ENCODE measurements around the gene CACNA1G. TPM values are rescaled to one million over a fixed set of nuclear protein-coding genes. Genes with fewer than 3 reads are reported as not detected.

The CACNA1G gene
- total RNA-seq, 1 experiment from 2014 or later = 0.04 TPM

DNA sequence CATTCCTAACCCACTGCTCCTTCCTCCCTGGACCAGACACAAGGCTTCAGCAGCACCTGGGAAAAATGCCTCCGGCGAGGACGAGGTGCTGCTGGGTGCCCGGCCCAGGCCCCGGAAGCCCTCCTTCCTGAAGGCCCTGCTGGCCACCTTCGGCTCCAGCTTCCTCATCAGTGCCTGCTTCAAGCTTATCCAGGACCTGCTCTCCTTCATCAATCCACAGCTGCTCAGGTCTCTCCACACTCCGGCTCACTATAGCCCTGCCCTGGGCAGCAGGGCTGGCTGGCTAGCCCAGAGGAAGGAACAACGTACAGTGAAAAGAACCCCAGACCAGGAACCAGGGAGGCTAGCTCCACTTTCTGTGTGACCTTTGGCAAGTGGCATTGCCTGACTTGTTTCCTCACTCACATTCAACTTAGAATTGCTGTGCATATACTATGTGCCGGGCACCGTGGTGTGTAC lies 100.4 kb downstream of the CACNA1G start:
- Histone ChIP-seq H3K36me3 (ENCODE audit: low read depth, low read length) (no peaks in the 10 kb centered on the region; the same call in 1 of the 2 replicates), H3K27ac (ENCODE audit: low read length) (peak overlapping the region; percentile 89), H3K9ac (ENCODE audit: low read length) (peak overlapping the region; percentile 58), H3K79me2 (ENCODE audit: low read length) (no peaks in the 10 kb centered on the region), H4K20me1 (ENCODE audit: low read length) (no peaks in the 10 kb centered on the region), H3K4me3 (ENCODE audit: low read length) (no peak overlapping the region), H3K27me3 (ENCODE audit: low read length) (no peaks in the 10 kb centered on the region), H3K9me2 (replicated peaks; ENCODE audit: low read length) (no peaks in the 10 kb centered on the region), H3K4me1 (ENCODE audit: insufficient read depth, low read length) (peaks cover 37% of the 10 kb centered on the region), H3K4me2 (ENCODE audit: low read length) (peak overlapping the region; percentile 73), H3F3A (ENCODE audit: low read length, unreplicated experiment) (no peaks in the 10 kb centered on the region), H2AFZ (ENCODE audit: low read length) (no peak overlapping the region), H3K9me3 (ENCODE audit: low read length) (no peaks in the 10 kb centered on the region)
- ATAC-seq = peak; percentile 7
- no TSS peak for BruUV-seq (replicated peaks)
- intact Hi-C loops (cut with micrococcal nuclease) = loop anchor here (1.0 kb wide), 2 partner anchors 23 to 32 kb away; no protein-coding TSS in a partner anchor
- ChIA-PET POLR2A (ENCODE audit: unreplicated experiment) (interaction anchor here (0.6 to 1.6 kb wide), 5 partner anchors 11 to 136 kb away, joined by 3 to 6 read pairs (median 4); no protein-coding TSS in a partner anchor), CTCF (interaction anchor here (0.6 to 2.4 kb wide), 6 partner anchors 22 to 34 kb away, joined by 4 to 18 read pairs (median 7); no protein-coding TSS in a partner anchor)
- DNase-seq = no peak
- TF ChIP-seq EZH2 (IDR thresholded peaks at IDR 0.05; ENCODE audit: low read length, unreplicated experiment) (no peak), EZH2phosphoT487 (IDR thresholded peaks at IDR 0.05; ENCODE audit: borderline replicate concordance, low read length) (no peak)
- TF ChIP-seq, protein P1, sequence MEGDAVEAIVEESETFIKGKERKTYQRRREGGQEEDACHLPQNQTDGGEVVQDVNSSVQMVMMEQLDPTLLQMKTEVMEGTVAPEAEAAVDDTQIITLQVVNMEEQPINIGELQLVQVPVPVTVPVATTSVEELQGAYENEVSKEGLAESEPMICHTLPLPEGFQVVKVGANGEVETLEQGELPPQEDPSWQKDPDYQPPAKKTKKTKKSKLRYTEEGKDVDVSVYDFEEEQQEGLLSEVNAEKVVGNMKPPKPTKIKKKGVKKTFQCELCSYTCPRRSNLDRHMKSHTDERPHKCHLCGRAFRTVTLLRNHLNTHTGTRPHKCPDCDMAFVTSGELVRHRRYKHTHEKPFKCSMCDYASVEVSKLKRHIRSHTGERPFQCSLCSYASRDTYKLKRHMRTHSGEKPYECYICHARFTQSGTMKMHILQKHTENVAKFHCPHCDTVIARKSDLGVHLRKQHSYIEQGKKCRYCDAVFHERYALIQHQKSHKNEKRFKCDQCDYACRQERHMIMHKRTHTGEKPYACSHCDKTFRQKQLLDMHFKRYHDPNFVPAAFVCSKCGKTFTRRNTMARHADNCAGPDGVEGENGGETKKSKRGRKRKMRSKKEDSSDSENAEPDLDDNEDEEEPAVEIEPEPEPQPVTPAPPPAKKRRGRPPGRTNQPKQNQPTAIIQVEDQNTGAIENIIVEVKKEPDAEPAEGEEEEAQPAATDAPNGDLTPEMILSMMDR (conservative IDR thresholded peaks at IDR 0.05; ENCODE audit: low read depth, low read length) = no peak

- H3K9me2 ChIP-seq (replicated peaks; ENCODE audit: low read length) = no peaks in the 10 kb centered on the region
- no peaks in the 10 kb centered on the region for H3K79me2 ChIP-seq (ENCODE audit: low read length)
- H3F3A ChIP-seq (ENCODE audit: low read length, unreplicated experiment) = no peaks in the 10 kb centered on the region
- H3K4me1 ChIP-seq (ENCODE audit: insufficient read depth, low read length) = peaks cover 37% of the 10 kb centered on the region
- ChIA-PET POLR2A (ENCODE audit: unreplicated experiment) (interaction anchor here (1.1 to 1.6 kb wide), 4 partner anchors 12 to 32 kb away, joined by 4 to 6 read pairs (median 4); no protein-coding TSS in a partner anchor), CTCF (interaction anchor here (0.6 to 2.4 kb wide), 6 partner anchors 22 to 33 kb away, joined by 3 to 13 read pairs (median 4); no protein-coding TSS in a partner anchor)
- H3K4me2 ChIP-seq (ENCODE audit: low read length) = peak overlapping the region; percentile 73
- peak overlapping the region; percentile 26; the same call in 1 of the 2 replicates for H3K4me3 ChIP-seq (ENCODE audit: low read length)
- ATAC-seq (peak; percentile 25), DNase-seq (no peak)
- H3K9ac ChIP-seq (ENCODE audit: low read length) = peak overlapping the region; percentile 58
- BruUV-seq (replicated peaks) = TSS peak; percentile 97
- intact Hi-C loops (cut with micrococcal nuclease) = loop anchor here (1.0 kb wide), 2 partner anchors 23 to 32 kb away; no protein-coding TSS in a partner anchor
- peak overlapping the region; percentile 15 for H2AFZ ChIP-seq (ENCODE audit: low read length)
- no peaks in the 10 kb centered on the region for H3K27me3 ChIP-seq (ENCODE audit: low read length)
- no peaks in the 10 kb centered on the region for H4K20me1 ChIP-seq (ENCODE audit: low read length)
- H3K9me3 ChIP-seq (ENCODE audit: low read length) = no peaks in the 10 kb centered on the region
- peak overlapping the region; percentile 89 for H3K27ac ChIP-seq (ENCODE audit: low read length)
- TF ChIP-seq, protein P1 (conservative IDR thresholded peaks at IDR 0.05; ENCODE audit: low read depth, low read length) = no peak
- TF ChIP-seq EZH2phosphoT487 (IDR thresholded peaks at IDR 0.05; ENCODE audit: borderline replicate concordance, low read length) = no peak
- no peak for TF ChIP-seq EZH2 (IDR thresholded peaks at IDR 0.05; ENCODE audit: low read length, unreplicated experiment)
- no peaks in the 10 kb centered on the region; the same call in 1 of the 2 replicates for H3K36me3 ChIP-seq (ENCODE audit: low read depth, low read length)
Measured at GRCh38 chr17:50661348-50661747, 100.8 kb downstream of the CACNA1G start.

All from PC-3 (cell line).